GM21717 (cell line): Measurements from ENCODE around the gene CD300E.
"Not testable (repeated sequence)": the region's sequence is repeated elsewhere in the genome, so short reads cannot be mapped to it uniquely, and the experiment has no call there.

Experiments used
- ATAC-seq: cut with Tn5 transposase; IDR thresholded peaks from one replicate; pipeline ENCODE4 v1.9.1; 2021; ENCODE audit warnings: mild to moderate bottlenecking, moderate library complexity; ENCODE audit not compliant: unreplicated experiment

CD300E gene

GRCh38 chr17:74636541-74637085 lies 13.1 kb upstream of the CD300E start:
- not testable (repeated sequence) for ATAC-seq

DNA sequence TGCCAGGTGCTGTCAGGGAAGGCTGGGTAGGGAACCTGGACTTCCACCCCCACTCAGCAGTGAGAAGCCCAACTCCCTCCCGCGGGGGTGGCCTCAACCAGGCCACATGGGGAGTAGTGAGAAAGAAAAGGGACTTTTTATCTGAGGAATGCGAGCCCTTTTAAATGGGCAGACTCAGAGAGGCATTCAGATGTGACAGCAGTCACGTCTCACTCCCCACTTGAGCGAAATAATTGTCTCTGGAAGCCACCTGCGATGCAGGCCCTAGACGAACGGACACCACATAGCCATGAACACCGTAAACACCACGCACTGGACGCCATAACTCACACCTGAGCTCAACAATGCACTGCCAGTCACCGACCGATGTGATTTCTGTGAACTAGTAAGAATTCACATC lies 11.9 kb upstream of the CD300E start:
- ATAC-seq = no peak

DNA sequence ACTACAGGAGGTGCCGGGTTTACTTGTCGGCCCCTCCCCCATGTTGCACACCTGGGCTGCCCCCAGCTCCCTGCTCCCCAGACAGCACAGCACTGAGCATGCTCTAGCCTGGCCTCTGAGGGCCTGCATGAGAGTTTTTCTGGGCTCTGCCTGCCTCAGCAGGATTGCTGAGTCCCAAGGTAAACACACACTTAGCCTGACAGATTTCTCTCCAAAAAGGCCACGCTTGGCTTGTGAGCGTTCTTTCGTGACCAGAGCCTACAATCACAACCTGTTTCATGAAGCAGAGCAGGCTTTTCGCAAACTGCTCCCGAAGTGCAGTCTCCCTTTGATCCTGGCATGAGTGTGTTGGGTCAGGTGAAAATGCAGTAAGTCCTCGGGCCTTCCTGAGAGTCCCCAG lies 9.8 kb upstream of the CD300E start:
- ATAC-seq = no peak

DNA sequence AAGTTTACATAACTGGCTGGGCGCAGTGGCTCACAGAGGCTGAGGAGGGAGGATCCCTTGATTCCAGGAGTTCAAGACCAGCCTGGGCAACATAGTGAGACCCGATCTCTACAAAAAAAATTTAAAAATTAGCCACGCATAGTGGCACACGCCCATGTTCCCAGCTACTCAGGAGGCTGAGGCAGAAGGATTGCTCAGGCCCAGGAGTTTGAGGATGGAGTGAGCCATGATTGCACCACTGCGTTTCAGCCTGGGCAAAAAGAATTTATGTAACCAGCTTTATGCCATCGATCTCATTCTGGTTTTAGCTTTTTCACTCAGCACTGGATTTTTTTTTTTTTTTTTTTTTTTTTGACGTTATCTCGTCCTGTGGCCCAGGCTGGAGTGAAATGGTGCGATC lies 9.1 kb upstream of the CD300E start:
- ATAC-seq = no peak

GRCh38 chr17:74631468-74632450 lies 8.2 kb upstream of the CD300E start:
- ATAC-seq = no peak

GRCh38 chr17:74630251-74630650 lies 6.7 kb upstream of the CD300E start:
- ATAC-seq = not testable (repeated sequence)

DNA sequence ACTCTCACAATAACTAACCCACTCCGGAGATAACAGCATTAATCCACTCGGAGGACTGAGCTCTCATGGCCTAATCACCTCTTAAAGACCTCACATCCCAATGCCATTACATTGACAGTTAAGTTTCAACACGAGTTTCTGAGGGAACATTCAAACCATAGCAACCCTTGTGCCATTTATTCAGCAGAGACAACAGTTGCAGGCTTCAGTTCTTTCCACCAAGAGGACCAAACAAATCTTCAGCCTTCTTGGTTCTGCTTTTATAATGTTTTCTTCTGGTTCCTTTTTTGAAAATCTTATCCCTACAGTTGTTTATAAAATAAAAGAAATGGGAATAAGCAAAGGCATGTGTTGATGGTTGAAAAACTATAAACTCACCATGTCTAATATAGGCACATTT lies 2.1 kb upstream of the CD300E start:
- no peak for ATAC-seq

- ATAC-seq = no peak
These were observed 593 bp upstream of the CD300E start for GRCh38 chr17:74624131-74624530.

- no peak for ATAC-seq
These were observed 4.4 kb downstream of the CD300E start for GRCh38 chr17:74619077-74619673.

GRCh38 chr17:74618451-74618850 lies 5.1 kb downstream of the CD300E start:
- no peak for ATAC-seq

GRCh38 chr17:74616696-74617095 lies 6.8 kb downstream of the CD300E start:
- ATAC-seq = no peak

- ATAC-seq = no peak
These were observed 11.5 kb downstream of the CD300E start for GRCh38 chr17:74612046-74612445.

DNA sequence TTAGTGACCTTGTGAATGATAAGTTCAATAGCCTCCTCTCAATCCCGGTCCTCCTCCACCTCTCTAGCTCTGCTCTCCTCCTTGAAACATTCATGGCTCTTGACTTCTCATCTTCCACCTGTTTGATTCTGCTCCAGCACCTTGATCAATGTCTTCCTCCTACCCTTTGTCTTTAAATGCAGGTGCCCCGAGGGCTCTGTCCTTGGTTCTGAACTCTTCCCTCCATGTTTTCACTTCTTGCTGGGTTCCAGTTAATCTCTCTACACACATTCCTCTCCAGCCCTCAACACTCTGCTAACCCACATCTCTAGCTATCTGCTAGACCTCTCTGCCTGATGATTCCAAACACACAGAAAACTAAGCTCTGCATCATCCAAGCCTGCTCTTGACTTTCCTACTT lies 13.4 kb downstream of the CD300E start:
- ATAC-seq = no peak

DNA sequence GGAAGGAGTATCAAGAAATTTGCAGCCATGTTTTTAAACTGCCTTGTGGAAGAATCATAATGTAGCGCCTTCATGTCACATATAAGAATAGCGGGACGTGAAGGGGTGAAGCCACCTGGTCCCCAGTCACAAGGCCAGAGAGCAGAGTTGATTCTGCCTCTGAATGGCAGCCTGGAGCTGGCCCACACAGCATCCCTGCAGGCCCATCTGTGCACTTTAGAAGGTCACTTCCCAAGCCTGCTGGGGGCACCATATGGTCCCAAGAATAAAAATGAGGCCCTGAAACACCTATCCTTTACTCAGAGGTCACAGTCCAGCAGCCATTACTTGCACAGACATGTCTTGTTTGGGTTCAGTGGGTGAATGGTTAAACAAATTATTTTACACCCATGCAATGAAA lies 15.0 kb downstream of the CD300E start:
- no peak for ATAC-seq

- ATAC-seq = no peak
These were observed 16.3 kb downstream of the CD300E start for GRCh38 chr17:74607221-74607620.

- no peak for ATAC-seq
These were observed 17.5 kb downstream of the CD300E start for GRCh38 chr17:74606050-74606449.

GRCh38 chr17:74605361-74605760 lies 18.2 kb downstream of the CD300E start:
- ATAC-seq = no peak

- no peak for ATAC-seq
These were observed 18.8 kb downstream of the CD300E start for GRCh38 chr17:74604761-74605160.

- no peak for ATAC-seq
These were observed 19.3 kb downstream of the CD300E start for GRCh38 chr17:74604200-74604599.

GRCh38 chr17:74603746-74604145 lies 19.8 kb downstream of the CD300E start:
- no peak for ATAC-seq

DNA sequence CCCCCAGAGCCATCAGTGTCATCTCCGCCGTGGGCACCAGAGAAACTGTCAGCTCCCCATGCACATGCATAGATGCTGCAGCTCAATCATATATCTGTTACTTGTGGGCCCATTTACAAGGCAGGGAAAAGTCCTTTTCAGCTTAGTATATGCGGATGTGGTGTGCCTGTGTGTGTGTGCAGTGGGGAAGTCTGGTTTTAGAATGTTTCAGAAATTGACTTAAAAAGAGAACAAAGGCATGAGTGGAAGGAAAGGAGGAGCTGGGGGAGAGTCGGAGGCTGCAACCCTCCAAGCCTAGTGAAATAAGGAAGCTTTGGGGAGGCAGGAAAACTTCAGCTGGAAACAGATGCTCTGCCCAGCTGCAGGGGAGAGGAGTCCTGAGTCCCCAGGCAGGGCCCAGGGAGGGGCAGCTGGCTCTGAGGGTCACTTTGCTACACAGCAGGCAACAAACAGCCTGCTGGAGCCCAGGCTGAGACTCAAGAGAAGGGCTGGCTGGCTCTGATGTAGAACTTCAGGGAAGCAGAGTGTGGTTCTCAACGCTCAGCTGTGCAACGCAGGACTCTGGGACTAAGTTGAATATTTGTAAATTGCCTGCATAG lies 20.4 kb downstream of the CD300E start:
- ATAC-seq = no peak
